ENCODE measurements around the gene MAPK8IP1. TPM values are rescaled to one million over a fixed set of nuclear protein-coding genes. Genes with fewer than 3 reads are reported as not detected.

MAPK8IP1 gene
- total RNA-seq, 1 experiment from 2014 or later, result 12.7 TPM

DNA sequence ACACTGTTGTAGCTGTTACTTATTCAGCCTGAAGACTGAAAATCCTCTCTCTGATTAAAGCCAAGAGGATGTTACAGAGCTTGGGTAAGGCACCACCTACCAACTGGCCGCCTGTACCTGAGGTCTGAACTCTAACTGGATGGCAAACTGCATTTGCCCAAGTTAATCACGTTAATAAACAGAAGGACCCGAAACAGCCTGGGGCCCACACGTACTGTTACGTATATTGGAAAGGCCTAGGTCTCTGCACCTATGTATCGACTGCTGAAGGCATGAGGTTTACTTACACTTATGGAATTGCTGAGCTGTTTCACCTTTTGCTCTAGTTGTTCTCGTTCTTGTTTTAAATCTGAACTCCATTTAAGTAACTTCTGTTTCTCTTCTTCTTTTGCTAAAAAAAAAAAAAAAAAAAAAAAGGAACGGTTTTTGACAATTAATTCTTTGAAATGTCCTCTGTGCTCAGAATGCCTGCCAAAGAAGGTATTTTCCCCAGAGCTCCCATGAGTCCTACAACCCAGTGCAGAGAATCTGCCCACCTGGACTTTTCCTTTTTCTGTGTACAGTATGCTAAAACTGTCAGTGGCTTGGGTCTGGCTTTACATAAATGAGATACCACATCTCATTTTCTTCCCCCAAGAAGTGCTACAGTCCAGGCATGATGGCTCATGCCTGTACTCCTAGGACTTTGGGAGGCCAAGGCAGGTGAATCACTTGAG is 50.1 kb downstream of the MAPK8IP1 start:
- DNase-seq (ENCODE audit: low read depth, low spot score), result no peak
- no TSS peak for BruUV-seq (replicated peaks)
- Histone ChIP-seq H3K27me3 (ENCODE audit: control insufficient read depth, insufficient read depth, low read length) (no peaks in the 10 kb centered on the region), H3K4me3 (ENCODE audit: low read depth in 2 of 2, low read length in 2 of 2) (no peak overlapping the region), H3K9me3 (ENCODE audit: control insufficient read depth, insufficient read depth, low read depth, low read length) (no peaks in the 10 kb centered on the region), H3K36me3 (ENCODE audit: control insufficient read depth, insufficient read depth, low read length) (peaks cover 14% of the 10 kb centered on the region), H3K27ac (ENCODE audit: low read length) (no peak overlapping the region), H3K4me1 (ENCODE audit: control insufficient read depth, insufficient read depth, low read length) (no peaks in the 10 kb centered on the region)
- POLR2A ChIA-PET, result interaction anchor here (0.6 kb wide), 1 partner anchor 1547 kb away, joined by 8 read pairs; no protein-coding TSS in a partner anchor
- in situ Hi-C loops (cut with HindIII; ENCODE audit: low pct_unique_long_range_greater_than_20kb, low sequenced_read_pairs), result no loop called here
- CTCF ChIA-PET, result interaction anchor here (0.7 kb wide), 2 partner anchors 13 to 457 kb away, joined by 7 to 9 read pairs; no protein-coding TSS in a partner anchor
- ATAC-seq, result no peak
- TF ChIP-seq POLR2AphosphoS5 (IDR thresholded peaks at IDR 0.05; ENCODE audit: low read depth, low read length) (no peak), SIN3A (IDR thresholded peaks at IDR 0.05; ENCODE audit: borderline replicate concordance, insufficient read depth, low read depth, low read length) (no peak), TCF7L2 (IDR thresholded peaks at IDR 0.05; ENCODE audit: low read depth, low read length) (no peak)
- TF ChIP-seq, protein P1, sequence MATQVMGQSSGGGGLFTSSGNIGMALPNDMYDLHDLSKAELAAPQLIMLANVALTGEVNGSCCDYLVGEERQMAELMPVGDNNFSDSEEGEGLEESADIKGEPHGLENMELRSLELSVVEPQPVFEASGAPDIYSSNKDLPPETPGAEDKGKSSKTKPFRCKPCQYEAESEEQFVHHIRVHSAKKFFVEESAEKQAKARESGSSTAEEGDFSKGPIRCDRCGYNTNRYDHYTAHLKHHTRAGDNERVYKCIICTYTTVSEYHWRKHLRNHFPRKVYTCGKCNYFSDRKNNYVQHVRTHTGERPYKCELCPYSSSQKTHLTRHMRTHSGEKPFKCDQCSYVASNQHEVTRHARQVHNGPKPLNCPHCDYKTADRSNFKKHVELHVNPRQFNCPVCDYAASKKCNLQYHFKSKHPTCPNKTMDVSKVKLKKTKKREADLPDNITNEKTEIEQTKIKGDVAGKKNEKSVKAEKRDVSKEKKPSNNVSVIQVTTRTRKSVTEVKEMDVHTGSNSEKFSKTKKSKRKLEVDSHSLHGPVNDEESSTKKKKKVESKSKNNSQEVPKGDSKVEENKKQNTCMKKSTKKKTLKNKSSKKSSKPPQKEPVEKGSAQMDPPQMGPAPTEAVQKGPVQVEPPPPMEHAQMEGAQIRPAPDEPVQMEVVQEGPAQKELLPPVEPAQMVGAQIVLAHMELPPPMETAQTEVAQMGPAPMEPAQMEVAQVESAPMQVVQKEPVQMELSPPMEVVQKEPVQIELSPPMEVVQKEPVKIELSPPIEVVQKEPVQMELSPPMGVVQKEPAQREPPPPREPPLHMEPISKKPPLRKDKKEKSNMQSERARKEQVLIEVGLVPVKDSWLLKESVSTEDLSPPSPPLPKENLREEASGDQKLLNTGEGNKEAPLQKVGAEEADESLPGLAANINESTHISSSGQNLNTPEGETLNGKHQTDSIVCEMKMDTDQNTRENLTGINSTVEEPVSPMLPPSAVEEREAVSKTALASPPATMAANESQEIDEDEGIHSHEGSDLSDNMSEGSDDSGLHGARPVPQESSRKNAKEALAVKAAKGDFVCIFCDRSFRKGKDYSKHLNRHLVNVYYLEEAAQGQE (IDR thresholded peaks at IDR 0.05; ENCODE audit: insufficient read depth in 1 of 2, low read depth in 2 of 2, low read length in 1 of 2), result no peak
- TF ChIP-seq, protein P2, sequence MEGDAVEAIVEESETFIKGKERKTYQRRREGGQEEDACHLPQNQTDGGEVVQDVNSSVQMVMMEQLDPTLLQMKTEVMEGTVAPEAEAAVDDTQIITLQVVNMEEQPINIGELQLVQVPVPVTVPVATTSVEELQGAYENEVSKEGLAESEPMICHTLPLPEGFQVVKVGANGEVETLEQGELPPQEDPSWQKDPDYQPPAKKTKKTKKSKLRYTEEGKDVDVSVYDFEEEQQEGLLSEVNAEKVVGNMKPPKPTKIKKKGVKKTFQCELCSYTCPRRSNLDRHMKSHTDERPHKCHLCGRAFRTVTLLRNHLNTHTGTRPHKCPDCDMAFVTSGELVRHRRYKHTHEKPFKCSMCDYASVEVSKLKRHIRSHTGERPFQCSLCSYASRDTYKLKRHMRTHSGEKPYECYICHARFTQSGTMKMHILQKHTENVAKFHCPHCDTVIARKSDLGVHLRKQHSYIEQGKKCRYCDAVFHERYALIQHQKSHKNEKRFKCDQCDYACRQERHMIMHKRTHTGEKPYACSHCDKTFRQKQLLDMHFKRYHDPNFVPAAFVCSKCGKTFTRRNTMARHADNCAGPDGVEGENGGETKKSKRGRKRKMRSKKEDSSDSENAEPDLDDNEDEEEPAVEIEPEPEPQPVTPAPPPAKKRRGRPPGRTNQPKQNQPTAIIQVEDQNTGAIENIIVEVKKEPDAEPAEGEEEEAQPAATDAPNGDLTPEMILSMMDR (IDR thresholded peaks at IDR 0.05), result no peak
- intact Hi-C loops (cut with micrococcal nuclease; ENCODE audit: unreplicated experiment), result no loop called here

DNA sequence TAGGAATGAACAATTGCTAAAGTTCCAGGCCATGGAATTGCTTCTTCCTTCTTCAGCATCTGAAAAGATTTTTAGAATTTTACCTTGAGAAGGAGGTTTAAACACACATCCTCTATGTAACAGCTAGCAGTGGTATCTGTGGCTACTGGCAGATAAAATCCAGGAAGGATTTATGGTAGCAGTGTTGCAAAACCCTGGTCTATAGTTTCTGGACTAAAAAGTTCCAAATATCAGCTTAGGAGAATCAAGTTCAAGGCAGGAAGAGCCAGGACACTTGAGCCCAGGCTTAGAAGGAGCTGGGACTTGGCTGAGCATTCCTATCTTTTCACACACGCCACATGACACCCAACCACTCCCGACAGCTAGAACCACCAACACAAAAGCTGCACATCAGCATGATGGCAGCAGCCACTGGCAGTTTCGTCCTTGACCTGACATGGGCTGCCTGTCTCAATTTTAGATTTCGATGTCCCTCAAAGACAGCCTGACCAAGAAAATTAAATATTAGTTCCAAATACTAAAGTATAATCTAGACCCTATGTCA is 51.1 kb downstream of the MAPK8IP1 start:
- intact Hi-C loops (cut with micrococcal nuclease; ENCODE audit: unreplicated experiment), result no loop called here
- H3K9me3 ChIP-seq (ENCODE audit: control insufficient read depth, insufficient read depth, low read depth, low read length), result no peaks in the 10 kb centered on the region
- in situ Hi-C loops (cut with HindIII; ENCODE audit: low pct_unique_long_range_greater_than_20kb, low sequenced_read_pairs), result no loop called here
- H3K4me3 ChIP-seq (ENCODE audit: low read depth in 2 of 2, low read length in 2 of 2), result no peak overlapping the region
- H3K27ac ChIP-seq (ENCODE audit: low read length), result no peak overlapping the region
- DNase-seq (ENCODE audit: low read depth, low spot score) (no peak), ATAC-seq (no peak)
- ChIA-PET POLR2A (no interaction called here), CTCF (no interaction called here)
- TF ChIP-seq, protein P2 (IDR thresholded peaks at IDR 0.05), result no peak
- TF ChIP-seq, protein P1 (IDR thresholded peaks at IDR 0.05; ENCODE audit: insufficient read depth in 1 of 2, low read depth in 2 of 2, low read length in 1 of 2), result no peak
- TF ChIP-seq TCF7L2 (IDR thresholded peaks at IDR 0.05; ENCODE audit: low read depth, low read length) (no peak), SIN3A (IDR thresholded peaks at IDR 0.05; ENCODE audit: borderline replicate concordance, insufficient read depth, low read depth, low read length) (no peak), POLR2AphosphoS5 (IDR thresholded peaks at IDR 0.05; ENCODE audit: low read depth, low read length) (no peak)
- H3K27me3 ChIP-seq (ENCODE audit: control insufficient read depth, insufficient read depth, low read length), result no peaks in the 10 kb centered on the region
- peaks cover 14% of the 10 kb centered on the region for H3K36me3 ChIP-seq (ENCODE audit: control insufficient read depth, insufficient read depth, low read length)
- BruUV-seq (replicated peaks), result no TSS peak
- H3K4me1 ChIP-seq (ENCODE audit: control insufficient read depth, insufficient read depth, low read length), result no peaks in the 10 kb centered on the region
